Activated B cell treated with CpG ODN at 0.5 μM for 24 hours (primary cell): ENCODE measurements around the gene BEGAIN. TPM values are rescaled to one million over a fixed set of nuclear protein-coding genes. Genes with fewer than 3 reads are reported as not detected.

Experiments used
- ATAC-seq: fragments of 200-7000 bp; cut with Tn5 transposase; one replicate; pipeline ENCODE4 v1.10.0; 2021; ENCODE audit warnings: low read depth, mild to moderate bottlenecking, moderate library complexity
- CTCF ChIA-PET: fragments of 350-600 bp; sonication (Branson Sonifier 250); formaldehyde crosslinking; loops from one replicate; lab custom pipeline; 2021; ENCODE audit warnings: antibody characterized with exemption; lab: Charles Lee
- POLR2A ChIA-PET: fragments of 350-600 bp; sonication (Branson Sonifier 250); formaldehyde crosslinking; loops from one replicate; lab custom pipeline; 2021; ENCODE audit warnings: antibody characterized with exemption; lab: Charles Lee
- DNase-seq: peaks from one replicate; pipeline ENCODE4 v3.0.0; 2022
- H3K27ac Mint-ChIP-seq: one replicate; pipeline ENCODE4 v1.8.0; 2020; ENCODE audit warnings: mixed read lengths
- H3K27me3 Mint-ChIP-seq: one replicate; pipeline ENCODE4 v1.8.0; 2021; ENCODE audit warnings: mixed read lengths
- H3K36me3 Mint-ChIP-seq: one replicate; pipeline ENCODE4 v1.8.0; 2021; ENCODE audit warnings: low read depth, mixed read lengths
- H3K4me1 Mint-ChIP-seq: one replicate; pipeline ENCODE4 v1.8.0; 2021; ENCODE audit warnings: mixed read lengths
- H3K4me3 Mint-ChIP-seq: one replicate; pipeline ENCODE4 v1.8.0; 2020; ENCODE audit warnings: mild to moderate bottlenecking, mixed read lengths
- H3K9me3 Mint-ChIP-seq: one replicate; pipeline ENCODE4 v1.8.0; 2020; ENCODE audit warnings: mixed read lengths
- CTCF ChIP-seq: fragments of 200-600 bp; IDR thresholded peaks from one replicate; pipeline ENCODE4 v1.8.0; 2022; ENCODE audit warnings: antibody characterized with exemption, mild to moderate bottlenecking
- intact Hi-C: fragments of 100-400 bp; cut with micrococcal nuclease; formaldehyde crosslinking; loops from one replicate; pipeline ENCODE4 v1.15.1; 2024
- total RNA-seq: library from RNA; stranded (reverse); gene quantifications from 2 replicates; pipeline ENCODE4 v1.2.3, GENCODE V29; 2022

Gene BEGAIN
- total RNA-seq, 1 donor from 2014 or later = not detected

- TF ChIP-seq CTCF = no peak
- Mint-ChIP-seq H3K27ac (no peak overlapping the region), H3K9me3 (peaks cover 21% of the 10 kb centered on the region), H3K4me1 (no peaks in the 10 kb centered on the region), H3K27me3 (peaks cover 10% of the 10 kb centered on the region), H3K4me3 (no peak overlapping the region), H3K36me3 (no peaks in the 10 kb centered on the region)
- POLR2A ChIA-PET = no interaction called here
- ATAC-seq = no peak
- intact Hi-C loops = no loop called here
- DNase-seq = no peak
- CTCF ChIA-PET = no interaction called here
Measured at GRCh38 chr14:100604709-100605108, 17.5 kb upstream of the BEGAIN start.

GRCh38 chr14:100604121-100604501, 16.9 kb upstream of the BEGAIN start:
- ATAC-seq (no peak), DNase-seq (no peak)
- CTCF ChIA-PET = no interaction called here
- intact Hi-C loops = no loop called here
- no peaks in the 10 kb centered on the region for H3K4me1 Mint-ChIP-seq
- no peaks in the 10 kb centered on the region for H3K36me3 Mint-ChIP-seq
- no peak overlapping the region for H3K27ac Mint-ChIP-seq
- no peak overlapping the region for H3K4me3 Mint-ChIP-seq
- TF ChIP-seq CTCF = no peak
- H3K9me3 Mint-ChIP-seq = peaks cover 21% of the 10 kb centered on the region
- peaks cover 8% of the 10 kb centered on the region for H3K27me3 Mint-ChIP-seq
- POLR2A ChIA-PET = no interaction called here

- ATAC-seq (no peak), DNase-seq (no peak)
- peaks cover 8% of the 10 kb centered on the region for H3K27me3 Mint-ChIP-seq
- ChIA-PET CTCF (no interaction called here), POLR2A (no interaction called here)
- no peak overlapping the region for H3K4me3 Mint-ChIP-seq
- H3K4me1 Mint-ChIP-seq = no peaks in the 10 kb centered on the region
- H3K27ac Mint-ChIP-seq = no peak overlapping the region
- intact Hi-C loops = no loop called here
- H3K9me3 Mint-ChIP-seq = peaks cover 21% of the 10 kb centered on the region
- no peaks in the 10 kb centered on the region for H3K36me3 Mint-ChIP-seq
- no peak for TF ChIP-seq CTCF
Measured at GRCh38 chr14:100603341-100604120, 16.3 kb upstream of the BEGAIN start.

- ATAC-seq = no peak
- no peak overlapping the region for H3K27ac Mint-ChIP-seq
- peaks cover 8% of the 10 kb centered on the region for H3K27me3 Mint-ChIP-seq
- ChIA-PET CTCF (no interaction called here), POLR2A (no interaction called here)
- no peaks in the 10 kb centered on the region for H3K4me1 Mint-ChIP-seq
- H3K9me3 Mint-ChIP-seq = peaks cover 21% of the 10 kb centered on the region
- H3K36me3 Mint-ChIP-seq = no peaks in the 10 kb centered on the region
- DNase-seq = no peak
- H3K4me3 Mint-ChIP-seq = no peak overlapping the region
- no peak for TF ChIP-seq CTCF
- intact Hi-C loops = no loop called here
Measured at GRCh38 chr14:100602621-100603230, 15.5 kb upstream of the BEGAIN start.

GRCh38 chr14:100601914-100602313, 14.7 kb upstream of the BEGAIN start:
- Mint-ChIP-seq H3K4me1 (no peaks in the 10 kb centered on the region), H3K27ac (no peak overlapping the region), H3K27me3 (peaks cover 9% of the 10 kb centered on the region), H3K36me3 (no peaks in the 10 kb centered on the region), H3K9me3 (peaks cover 21% of the 10 kb centered on the region), H3K4me3 (no peak overlapping the region)
- POLR2A ChIA-PET = no interaction called here
- intact Hi-C loops = no loop called here
- CTCF ChIA-PET = no interaction called here
- no peak for TF ChIP-seq CTCF
- no peak for ATAC-seq
- DNase-seq = no peak
